Activated CD4-positive, alpha-beta T cell treated with anti-CD3 and anti-CD28 coated beads, Interleukin-2, amount 10 ng/mL, durations not matched to agents 24 days and 14 days (primary cell): ENCODE results near the gene LARP6. TPM values are rescaled to one million over a fixed set of nuclear protein-coding genes. Genes with fewer than 3 reads are reported as not detected.
"Not testable (repeated sequence)": the region's sequence is repeated elsewhere in the genome, so short reads cannot be mapped to it uniquely, and the experiment has no call there.

Experiments used
- DNase-seq: peaks from one replicate; pipeline ENCODE4 v3.0.0; 2022
- H3K27ac Mint-ChIP-seq: one replicate; pipeline ENCODE4 v1.8.0; 2022; ENCODE audit warnings: mild to moderate bottlenecking, mixed read lengths
- H3K27me3 Mint-ChIP-seq: one replicate; pipeline ENCODE4 v1.8.0; 2022; ENCODE audit warnings: mixed read lengths
- H3K36me3 Mint-ChIP-seq: one replicate; pipeline ENCODE4 v1.8.0; 2022; ENCODE audit warnings: low read depth, mild to moderate bottlenecking, mixed read lengths
- H3K4me1 Mint-ChIP-seq: one replicate; pipeline ENCODE4 v1.8.0; 2021; ENCODE audit warnings: mixed read lengths
- H3K4me3 Mint-ChIP-seq: one replicate; pipeline ENCODE4 v1.8.0; 2022; ENCODE audit warnings: mild to moderate bottlenecking, moderate library complexity, mixed read lengths
- H3K9me3 Mint-ChIP-seq: one replicate; pipeline ENCODE4 v1.8.0; 2021; ENCODE audit warnings: mixed read lengths
- intact Hi-C: fragments of 100-400 bp; cut with micrococcal nuclease; formaldehyde crosslinking; loops from one replicate; pipeline ENCODE4 v1.15.1; 2023
- total RNA-seq: library from RNA; stranded (reverse); gene quantifications from 2 replicates; pipeline ENCODE4 v1.2.3, GENCODE V29; 2022

LARP6 gene
- total RNA-seq, 1 donor from 2014 or later = not detected

- intact Hi-C loops = no loop called here
- peaks cover 13% of the 10 kb centered on the region for H3K27me3 Mint-ChIP-seq
- no peak for DNase-seq
- no peak overlapping the region for H3K27ac Mint-ChIP-seq
- no peaks in the 10 kb centered on the region for H3K36me3 Mint-ChIP-seq
- no peaks in the 10 kb centered on the region for H3K4me1 Mint-ChIP-seq
- H3K9me3 Mint-ChIP-seq = peaks cover 3% of the 10 kb centered on the region
- H3K4me3 Mint-ChIP-seq = no peak overlapping the region
Observed at GRCh38 chr15:70870051-70870450, 16.1 kb upstream of the LARP6 start.

- no peaks in the 10 kb centered on the region for H3K36me3 Mint-ChIP-seq
- no peak overlapping the region for H3K27ac Mint-ChIP-seq
- peaks cover 9% of the 10 kb centered on the region for H3K27me3 Mint-ChIP-seq
- no peaks in the 10 kb centered on the region for H3K4me1 Mint-ChIP-seq
- no peak overlapping the region for H3K4me3 Mint-ChIP-seq
- intact Hi-C loops = no loop called here
- H3K9me3 Mint-ChIP-seq = peaks cover 3% of the 10 kb centered on the region
- DNase-seq = no peak
Observed at GRCh38 chr15:70869346-70869745, 15.4 kb upstream of the LARP6 start.

GRCh38 chr15:70867911-70868467, 14.0 kb upstream of the LARP6 start:
- no peaks in the 10 kb centered on the region for H3K36me3 Mint-ChIP-seq
- H3K27ac Mint-ChIP-seq = no peak overlapping the region
- no peak overlapping the region for H3K4me3 Mint-ChIP-seq
- no peaks in the 10 kb centered on the region for H3K9me3 Mint-ChIP-seq
- peaks cover 4% of the 10 kb centered on the region for H3K27me3 Mint-ChIP-seq
- no peak for DNase-seq
- no peaks in the 10 kb centered on the region for H3K4me1 Mint-ChIP-seq
- intact Hi-C loops = no loop called here

GRCh38 chr15:70866982-70867641, 13.2 kb upstream of the LARP6 start:
- Mint-ChIP-seq H3K4me3 (no peak overlapping the region), H3K36me3 (no peaks in the 10 kb centered on the region), H3K9me3 (no peaks in the 10 kb centered on the region), H3K4me1 (no peaks in the 10 kb centered on the region), H3K27ac (no peak overlapping the region), H3K27me3 (peaks cover 4% of the 10 kb centered on the region)
- DNase-seq = no peak
- intact Hi-C loops = no loop called here

- Mint-ChIP-seq H3K4me1 (no peaks in the 10 kb centered on the region), H3K36me3 (no peaks in the 10 kb centered on the region), H3K27ac (no peak overlapping the region), H3K4me3 (no peak overlapping the region), H3K9me3 (no peaks in the 10 kb centered on the region), H3K27me3 (peaks cover 4% of the 10 kb centered on the region)
- peak; percentile 50 for DNase-seq
- intact Hi-C loops = no loop called here
Observed at GRCh38 chr15:70863450-70864218, 9.7 kb upstream of the LARP6 start.

GRCh38 chr15:70859998-70860397, 6.0 kb upstream of the LARP6 start:
- Mint-ChIP-seq H3K36me3 (no peaks in the 10 kb centered on the region), H3K4me1 (no peaks in the 10 kb centered on the region), H3K27me3 (peaks cover 23% of the 10 kb centered on the region), H3K27ac (no peak overlapping the region), H3K9me3 (no peaks in the 10 kb centered on the region), H3K4me3 (no peak overlapping the region)
- intact Hi-C loops = no loop called here
- DNase-seq = no peak

GRCh38 chr15:70859322-70859908, 5.5 kb upstream of the LARP6 start:
- H3K4me1 Mint-ChIP-seq = peaks cover 3% of the 10 kb centered on the region
- intact Hi-C loops = no loop called here
- H3K9me3 Mint-ChIP-seq = no peaks in the 10 kb centered on the region
- no peak overlapping the region for H3K4me3 Mint-ChIP-seq
- H3K27ac Mint-ChIP-seq = no peak overlapping the region
- no peak for DNase-seq
- peaks cover 29% of the 10 kb centered on the region for H3K27me3 Mint-ChIP-seq
- H3K36me3 Mint-ChIP-seq = no peaks in the 10 kb centered on the region

GRCh38 chr15:70858614-70859321, 4.8 kb upstream of the LARP6 start:
- H3K4me1 Mint-ChIP-seq, H3K9me3 Mint-ChIP-seq, H3K36me3 Mint-ChIP-seq, intact Hi-C loops, H3K4me3 Mint-ChIP-seq, H3K27ac Mint-ChIP-seq, DNase-seq: not testable (repeated sequence)
- H3K27me3 Mint-ChIP-seq = peaks cover 31% of the 10 kb centered on the region

GRCh38 chr15:70857562-70858285, 3.8 kb upstream of the LARP6 start:
- intact Hi-C loops = no loop called here
- peaks cover 4% of the 10 kb centered on the region for H3K4me1 Mint-ChIP-seq

GRCh38 chr15:70856884-70857561, 3.1 kb upstream of the LARP6 start:
- intact Hi-C loops = no loop called here
- no peak overlapping the region for H3K27ac Mint-ChIP-seq
- DNase-seq = no peak
- H3K4me3 Mint-ChIP-seq = no peak overlapping the region
- H3K9me3 Mint-ChIP-seq = no peaks in the 10 kb centered on the region
- H3K27me3 Mint-ChIP-seq = peaks cover 42% of the 10 kb centered on the region
- H3K36me3 Mint-ChIP-seq = no peaks in the 10 kb centered on the region
- peaks cover 4% of the 10 kb centered on the region for H3K4me1 Mint-ChIP-seq

More at GRCh38 chr15:70857562-70858285, 3.8 kb upstream of the LARP6 start:
- Mint-ChIP-seq H3K27me3 (peaks cover 36% of the 10 kb centered on the region), H3K27ac (no peak overlapping the region), H3K36me3 (no peaks in the 10 kb centered on the region), H3K4me3 (no peak overlapping the region), H3K9me3 (no peaks in the 10 kb centered on the region)
- no peak for DNase-seq

- H3K27me3 Mint-ChIP-seq = peaks cover 49% of the 10 kb centered on the region
- H3K9me3 Mint-ChIP-seq = no peaks in the 10 kb centered on the region
- intact Hi-C loops = no loop called here
- H3K4me1 Mint-ChIP-seq = peaks cover 4% of the 10 kb centered on the region
- H3K27ac Mint-ChIP-seq = no peak overlapping the region
- no peak for DNase-seq
- no peak overlapping the region for H3K4me3 Mint-ChIP-seq
- no peaks in the 10 kb centered on the region for H3K36me3 Mint-ChIP-seq
Observed at GRCh38 chr15:70856177-70856883, 2.4 kb upstream of the LARP6 start.

- Mint-ChIP-seq H3K36me3 (no peaks in the 10 kb centered on the region), H3K9me3 (no peaks in the 10 kb centered on the region), H3K27ac (no peak overlapping the region), H3K4me3 (no peak overlapping the region), H3K27me3 (peaks cover 53% of the 10 kb centered on the region), H3K4me1 (peaks cover 4% of the 10 kb centered on the region)
- no peak for DNase-seq
- intact Hi-C loops = no loop called here
Observed at GRCh38 chr15:70855764-70856163, 1.8 kb upstream of the LARP6 start.
